HG02642 (cell line): Measurements from ENCODE around the gene PNPLA2.

Experiments used
- ATAC-seq: cut with Tn5 transposase; IDR thresholded peaks from one replicate; pipeline ENCODE4 v1.9.1; 2021; ENCODE audit warnings: mild to moderate bottlenecking; ENCODE audit not compliant: unreplicated experiment, poor library complexity

Gene PNPLA2

GRCh38 chr11:829176-829846, 10.6 kb downstream of the PNPLA2 start:
- no peak for ATAC-seq

- no peak for ATAC-seq
Observed at GRCh38 chr11:829847-830294, 11.2 kb downstream of the PNPLA2 start.

DNA sequence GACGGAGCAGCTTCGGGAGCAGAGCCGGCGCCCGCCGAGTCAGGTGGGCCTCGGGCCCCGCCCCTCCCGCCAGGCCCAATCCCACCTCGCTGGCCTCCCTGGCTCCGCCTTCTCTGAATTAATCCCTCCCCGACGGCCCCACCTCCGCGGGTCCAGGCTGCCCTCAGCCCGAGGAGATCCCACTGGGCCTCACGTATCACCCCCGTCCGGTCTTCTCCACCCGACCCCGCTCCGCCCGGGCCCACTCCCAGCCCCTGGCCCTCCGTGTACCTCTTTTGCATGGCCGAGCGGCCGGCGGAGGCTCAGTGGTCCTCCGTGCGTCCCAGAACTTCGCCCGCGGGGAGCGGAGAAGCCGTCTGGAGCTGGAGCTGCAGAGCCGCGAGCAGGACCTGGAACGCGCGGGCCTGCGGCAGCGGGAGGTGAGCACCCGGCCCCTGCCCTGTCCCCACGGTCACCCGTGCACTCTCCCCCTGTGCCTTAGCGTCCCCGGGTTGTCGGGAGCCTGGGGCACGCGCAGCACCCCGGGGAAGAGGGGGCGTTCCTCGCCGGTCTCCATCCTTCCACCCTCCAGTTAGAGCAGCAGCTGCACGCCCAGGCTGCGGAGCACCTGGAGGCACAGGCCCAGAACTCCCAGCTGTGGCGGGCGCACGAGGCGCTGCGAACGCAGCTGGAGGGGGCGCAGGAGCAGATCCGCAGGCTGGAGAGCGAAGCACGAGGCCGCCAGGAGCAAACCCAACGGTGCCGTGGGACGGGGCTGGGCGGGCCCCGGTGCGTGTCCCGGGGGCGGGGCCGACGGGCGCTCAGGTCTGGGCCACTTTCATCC, 11.8 kb downstream of the PNPLA2 start:
- peak; percentile 29 for ATAC-seq

GRCh38 chr11:831118-831864, 12.6 kb downstream of the PNPLA2 start:
- ATAC-seq = no peak

GRCh38 chr11:831961-832528, 13.3 kb downstream of the PNPLA2 start:
- no peak for ATAC-seq

- peak; percentile 46 for ATAC-seq
Observed at GRCh38 chr11:832529-833113, 13.9 kb downstream of the PNPLA2 start, which contains the start of gene CD151. Gene CD151, plus strand, starts transcription at chr11:832952. Its CDS starts 3,118 bp downstream, at chr11:836070.

GRCh38 chr11:833114-833791, 14.5 kb downstream of the PNPLA2 start:
- peak; percentile 24 for ATAC-seq

GRCh38 chr11:833849-834311, 15.2 kb downstream of the PNPLA2 start:
- no peak for ATAC-seq

DNA sequence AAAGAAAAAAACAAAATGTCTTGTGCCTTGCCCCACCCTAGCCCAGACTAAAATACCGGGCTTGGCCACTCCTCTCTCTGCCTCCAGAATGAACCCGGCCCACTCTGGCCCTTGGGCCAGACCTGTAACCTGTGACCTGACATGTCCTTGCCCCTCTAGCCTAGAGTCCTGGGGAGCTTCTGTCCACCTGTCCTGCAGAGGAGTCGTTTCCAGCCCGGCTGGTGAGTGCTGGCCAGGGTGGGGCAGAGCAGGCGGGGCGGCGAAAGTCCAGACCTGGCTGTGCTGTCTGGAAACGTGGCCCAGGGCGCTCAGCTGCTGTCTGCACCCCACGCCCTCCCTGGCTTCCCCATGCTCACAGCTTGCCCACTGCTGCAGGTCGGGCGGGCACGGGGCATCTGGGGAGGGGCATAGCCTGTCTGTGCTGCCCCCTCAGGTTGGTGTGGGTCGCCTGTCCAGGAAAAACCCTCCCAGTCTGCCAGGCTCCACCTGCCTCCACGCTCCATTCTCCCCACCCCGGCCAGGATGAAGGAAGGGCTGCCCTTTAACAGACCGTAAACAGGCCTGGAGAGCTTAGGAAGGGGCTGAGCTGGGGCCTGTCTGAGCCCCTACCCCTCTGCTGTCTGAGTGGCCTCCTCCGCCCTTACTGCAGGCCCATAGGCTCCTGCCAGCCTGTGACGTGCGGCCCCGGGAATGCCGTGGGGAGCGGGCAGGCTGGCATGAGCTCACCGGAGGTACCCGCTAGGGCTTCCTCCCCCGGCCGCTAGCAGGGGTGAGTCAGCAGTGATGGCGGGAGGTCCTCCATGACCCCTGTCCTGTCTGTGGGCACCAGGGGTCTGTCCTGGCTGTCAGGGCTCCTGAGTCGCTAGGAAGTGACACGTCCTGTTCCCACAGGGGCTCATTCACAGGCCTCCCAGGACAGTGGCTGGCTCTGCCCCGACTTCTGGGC, 15.9 kb downstream of the PNPLA2 start:
- no peak for ATAC-seq

GRCh38 chr11:836274-836673, 17.6 kb downstream of the PNPLA2 start:
- ATAC-seq = no peak

DNA sequence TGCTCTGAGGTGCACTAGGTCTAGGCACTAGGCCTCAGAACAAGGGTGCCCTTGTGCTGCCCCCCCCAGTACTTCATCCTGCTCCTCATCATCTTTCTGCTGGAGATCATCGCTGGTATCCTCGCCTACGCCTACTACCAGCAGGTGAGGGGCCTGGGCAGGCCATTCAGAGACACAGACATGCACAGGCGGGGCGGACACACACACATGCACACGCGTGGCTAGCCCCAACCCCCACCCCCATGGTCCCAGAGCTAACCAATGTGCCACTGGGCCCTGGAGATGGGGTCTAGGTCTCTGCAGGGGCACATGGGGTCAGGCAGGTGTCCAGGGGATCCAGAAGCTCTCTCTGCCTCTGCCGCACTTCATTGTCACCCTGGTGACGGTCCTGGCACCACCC, 18.0 kb downstream of the PNPLA2 start:
- ATAC-seq = no peak

GRCh38 chr11:837189-837989, 18.7 kb downstream of the PNPLA2 start:
- no peak for ATAC-seq

DNA sequence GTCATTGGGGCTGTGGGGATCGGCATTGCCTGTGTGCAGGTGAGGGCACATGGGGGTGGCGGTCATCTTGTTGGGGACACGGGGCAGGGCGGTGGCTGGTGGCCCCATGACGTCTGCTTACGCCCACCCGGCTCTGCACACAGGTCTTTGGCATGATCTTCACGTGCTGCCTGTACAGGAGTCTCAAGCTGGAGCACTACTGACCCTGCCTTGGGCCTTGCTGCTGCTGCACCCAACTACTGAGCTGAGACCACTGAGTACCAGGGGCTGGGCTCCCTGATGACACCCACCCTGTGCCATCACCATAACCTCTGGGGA, 19.2 kb downstream of the PNPLA2 start:
- no peak for ATAC-seq

- ATAC-seq = no peak
Observed at GRCh38 chr11:838441-839279, 19.9 kb downstream of the PNPLA2 start.

- ATAC-seq = no peak
Observed at GRCh38 chr11:839280-839623, 20.5 kb downstream of the PNPLA2 start.

DNA sequence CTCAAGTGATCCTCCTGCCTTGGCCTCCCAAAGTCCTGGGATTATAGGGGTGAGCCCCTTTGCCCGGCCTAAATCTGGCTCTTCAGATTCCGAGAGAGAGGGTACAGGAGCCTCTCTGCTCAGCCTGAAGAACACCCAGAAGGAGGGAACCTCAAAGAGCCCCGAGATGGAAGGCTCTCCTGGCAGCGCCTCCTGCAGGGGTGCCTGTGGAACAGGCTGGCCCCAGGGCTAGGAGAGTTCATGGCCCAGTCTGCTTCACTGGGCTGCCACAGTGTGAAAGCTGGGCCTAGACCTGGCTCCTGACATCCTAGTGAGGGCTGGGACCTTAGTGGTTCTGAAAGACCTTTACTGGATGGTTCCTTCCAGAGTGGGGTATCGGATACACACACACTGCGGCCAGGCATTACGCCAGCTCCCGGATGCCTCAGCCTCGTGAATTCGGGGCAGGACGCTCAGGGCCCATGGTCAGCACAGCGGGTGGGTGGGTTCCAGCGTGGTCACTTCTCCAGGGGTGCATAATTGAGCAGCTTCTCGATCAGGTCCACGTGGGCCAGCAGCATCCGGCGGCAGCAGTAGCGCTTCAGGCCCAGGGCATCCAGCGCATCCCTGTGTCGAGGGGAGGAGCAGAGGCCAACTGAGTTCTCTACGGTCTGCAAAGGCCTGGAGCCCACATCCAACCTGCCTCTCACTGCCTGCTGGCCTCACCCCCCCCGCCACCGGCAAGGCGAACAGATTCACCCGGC, 21.3 kb downstream of the PNPLA2 start:
- no peak for ATAC-seq
